Stimulated activated CD4-positive, alpha-beta T cell treated with anti-CD3 and anti-CD28 coated beads, Interleukin-1b, Interleukin-23, amount 100 ng/mL, for 4 hours (primary cell): ENCODE measurements around the gene DCAF6.
"Not testable (repeated sequence)": the region's sequence is repeated elsewhere in the genome, so short reads cannot be mapped to it uniquely, and the experiment has no call there.

Experiments
- DNase-seq, 2 donors: peaks; one replicate each; pipeline ENCODE4 v3.0.0-alpha.2; 2020; ENCODE audit warnings: low read depth in 2 of 2

Gene DCAF6

GRCh38 chr1:168009322-168009721 lies 72.8 kb downstream of the DCAF6 start:
- DNase-seq, result no peak

- DNase-seq, result no peak
Observed at GRCh38 chr1:168019407-168019806, 82.9 kb downstream of the DCAF6 start.

GRCh38 chr1:168031198-168031597 lies 94.7 kb downstream of the DCAF6 start:
- no peak for DNase-seq

GRCh38 chr1:168031627-168032026 lies 95.1 kb downstream of the DCAF6 start:
- no peak for DNase-seq

GRCh38 chr1:168032029-168032428 lies 95.5 kb downstream of the DCAF6 start:
- DNase-seq, result no peak

GRCh38 chr1:168035345-168035744 lies 98.9 kb downstream of the DCAF6 start:
- no peak for DNase-seq

GRCh38 chr1:168042362-168042761 lies 105.9 kb downstream of the DCAF6 start:
- no peak for DNase-seq

GRCh38 chr1:168045311-168045710 lies 108.8 kb downstream of the DCAF6 start:
- DNase-seq, result no peak

GRCh38 chr1:168050307-168050706 lies 113.8 kb downstream of the DCAF6 start:
- DNase-seq, result no peak

GRCh38 chr1:168050880-168051279 lies 114.4 kb downstream of the DCAF6 start:
- no peak for DNase-seq

GRCh38 chr1:168053681-168054080 lies 117.2 kb downstream of the DCAF6 start:
- DNase-seq, result no peak

- DNase-seq, result no peak
Observed at GRCh38 chr1:168054117-168054516, 117.6 kb downstream of the DCAF6 start.

- DNase-seq, result not testable (repeated sequence)
Observed at GRCh38 chr1:168056152-168056551, 119.7 kb downstream of the DCAF6 start.

- no peak for DNase-seq
Observed at GRCh38 chr1:168057355-168057754, 120.9 kb downstream of the DCAF6 start.

- no peak for DNase-seq
Observed at GRCh38 chr1:168057921-168058320, 121.4 kb downstream of the DCAF6 start.

GRCh38 chr1:168064216-168064615 lies 127.7 kb downstream of the DCAF6 start:
- DNase-seq, result no peak

GRCh38 chr1:168065506-168065905 lies 129.0 kb downstream of the DCAF6 start:
- DNase-seq, result no peak

- no peak for DNase-seq
Observed at GRCh38 chr1:168069384-168069783, 132.9 kb downstream of the DCAF6 start.

- no peak for DNase-seq
Observed at GRCh38 chr1:168079761-168080160, 143.3 kb downstream of the DCAF6 start.

- DNase-seq, result no peak
Observed at GRCh38 chr1:168081373-168082007, 145.0 kb downstream of the DCAF6 start.

- DNase-seq, result peak; percentile 39 to 49
Observed at GRCh38 chr1:168082008-168082876, 145.8 kb downstream of the DCAF6 start.

GRCh38 chr1:168083456-168084325 lies 147.2 kb downstream of the DCAF6 start:
- no peak for DNase-seq
